K562 (cell line): ENCODE measurements around the gene LGALS3BP. TPM values are rescaled to one million over a fixed set of nuclear protein-coding genes. Genes with fewer than 3 reads are reported as not detected.
A peak's percentile ranks its signal among the peaks of the same experiment; 100 is the strongest.

Experiments used
- MAFK ChIP-seq: IDR thresholded peaks from 2 replicates; pipeline ENCODE4 v1.6.1; 2011; ENCODE audit warnings: low read length, improper control_type of control experiment
- RBM39 ChIP-seq: fragments of 200-400 bp; formaldehyde crosslinking; optimal IDR thresholded peaks from 2 replicates; pipeline ENCODE3; 2018; ENCODE audit warnings: low read depth, low read length
- RNF2 ChIP-seq: sonication (generic); IDR thresholded peaks from 2 replicates; pipeline ENCODE4 v1.6.1; 2016
- SP1 ChIP-seq: sonication (generic); formaldehyde crosslinking; IDR thresholded peaks from 2 replicates; pipeline ENCODE4 v1.8.1; 2022; ENCODE audit warnings: mild to moderate bottlenecking, missing genetic modification reagents
- ZMIZ1 ChIP-seq, 2 experiments: fragments of 150-350 bp in 1 of 2; IDR thresholded peaks; 2 replicates each; pipeline ENCODE4 v1.6.1; 2012 to 2016; ENCODE audit warnings: low read depth in 2 of 2, low read length in 2 of 2, mild to moderate bottlenecking in 1 of 2, moderate library complexity in 1 of 2
- polyA plus RNA-seq, 8 experiments: library from polyadenylated mRNA; depleted of rRNA in 4 of 8; stranded (reverse) in 5 of 8; unstranded in 3 of 8; fragments of >200 nt; fragmentation: Nextera tagmentation in 2 of 8; fragmentation: Illumina TruSeq in 1 of 8; extraction: Ambion mirVana in 2 of 8; extraction: Trizol in 1 of 8; gene quantifications; 2 replicates each; pipeline versions ENCODE4 v1.2.1 to v1.2.3, GENCODE V29; 2011 to 2014; ENCODE audit warnings: inconsistent platforms in 1 of 8, missing spikeins in 1 of 8
- total RNA-seq, 7 experiments: library from RNA; depleted of rRNA in 6 of 7; stranded (reverse); fragments of >200 nt in 6 of 7; fragmentation: Illumina TruSeq in 2 of 7; extraction: Trizol in 2 of 7; gene quantifications; 2 replicates each; pipeline versions ENCODE4 v1.2.1 to v1.2.3, GENCODE V29; 2011 to 2021; ENCODE audit warnings: low replicate concordance in 1 of 7
- TF ChIP-seq, protein P1 (sequence below): fragments of 200-800 bp; sonication (Bioruptor generic); IDR thresholded peaks from 2 replicates; pipeline ENCODE4 v1.6.1; 2016; ENCODE audit warnings: missing genetic modification characterization, missing compliant biosample characterization

LGALS3BP gene
- total and polyA plus RNA-seq, 9 of the 15 experiments (the other 6 are each of a cell fraction or from before 2014, with no cell fraction given) = 0.39 to 5.3 (median 3.2) TPM

DNA sequence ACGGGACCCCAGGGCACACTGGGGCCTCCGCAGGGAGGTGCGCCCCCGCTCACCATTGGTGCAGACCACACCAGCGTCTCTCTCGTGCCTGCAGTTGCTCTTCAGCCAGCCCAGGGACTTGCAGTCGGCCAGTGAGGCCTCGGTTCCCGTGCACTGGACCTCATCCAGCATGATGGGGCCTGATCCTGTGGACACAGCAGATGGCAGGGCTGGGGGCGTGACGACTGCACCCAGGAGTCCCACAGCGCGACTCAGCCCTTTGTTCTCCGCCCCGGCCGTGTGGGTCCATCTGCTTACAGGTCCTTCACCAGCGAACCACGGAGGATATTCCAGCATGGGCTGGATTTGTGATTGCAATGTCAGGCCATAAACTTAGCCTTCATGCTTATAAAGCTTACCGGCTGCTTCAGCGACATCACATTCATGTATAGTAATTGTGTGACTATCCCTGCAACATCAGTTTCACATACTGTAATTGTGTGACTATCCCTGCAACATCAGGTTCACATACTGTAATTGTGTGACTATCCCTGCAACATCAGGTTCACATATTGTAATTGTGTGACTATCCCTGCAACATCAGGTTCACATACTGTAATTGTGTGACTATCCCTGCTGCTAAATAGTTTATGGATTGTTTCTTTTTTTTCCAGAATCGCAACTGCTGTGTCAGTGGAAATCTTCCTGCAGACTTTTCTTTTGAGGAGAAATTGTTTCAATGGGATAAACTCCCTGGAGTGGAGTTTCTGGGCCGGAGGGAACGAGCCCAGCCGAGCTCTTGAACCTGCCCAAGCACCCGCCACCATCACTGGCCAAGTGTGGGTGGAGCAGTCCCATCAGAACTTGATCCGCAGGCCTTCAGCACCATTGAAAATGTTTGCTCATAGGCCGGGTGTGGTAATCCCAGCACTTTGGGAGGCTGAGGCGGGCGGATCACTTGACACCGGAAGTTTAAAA, 4.8 kb downstream of the LGALS3BP start (continued):
- TF ChIP-seq, protein P1, sequence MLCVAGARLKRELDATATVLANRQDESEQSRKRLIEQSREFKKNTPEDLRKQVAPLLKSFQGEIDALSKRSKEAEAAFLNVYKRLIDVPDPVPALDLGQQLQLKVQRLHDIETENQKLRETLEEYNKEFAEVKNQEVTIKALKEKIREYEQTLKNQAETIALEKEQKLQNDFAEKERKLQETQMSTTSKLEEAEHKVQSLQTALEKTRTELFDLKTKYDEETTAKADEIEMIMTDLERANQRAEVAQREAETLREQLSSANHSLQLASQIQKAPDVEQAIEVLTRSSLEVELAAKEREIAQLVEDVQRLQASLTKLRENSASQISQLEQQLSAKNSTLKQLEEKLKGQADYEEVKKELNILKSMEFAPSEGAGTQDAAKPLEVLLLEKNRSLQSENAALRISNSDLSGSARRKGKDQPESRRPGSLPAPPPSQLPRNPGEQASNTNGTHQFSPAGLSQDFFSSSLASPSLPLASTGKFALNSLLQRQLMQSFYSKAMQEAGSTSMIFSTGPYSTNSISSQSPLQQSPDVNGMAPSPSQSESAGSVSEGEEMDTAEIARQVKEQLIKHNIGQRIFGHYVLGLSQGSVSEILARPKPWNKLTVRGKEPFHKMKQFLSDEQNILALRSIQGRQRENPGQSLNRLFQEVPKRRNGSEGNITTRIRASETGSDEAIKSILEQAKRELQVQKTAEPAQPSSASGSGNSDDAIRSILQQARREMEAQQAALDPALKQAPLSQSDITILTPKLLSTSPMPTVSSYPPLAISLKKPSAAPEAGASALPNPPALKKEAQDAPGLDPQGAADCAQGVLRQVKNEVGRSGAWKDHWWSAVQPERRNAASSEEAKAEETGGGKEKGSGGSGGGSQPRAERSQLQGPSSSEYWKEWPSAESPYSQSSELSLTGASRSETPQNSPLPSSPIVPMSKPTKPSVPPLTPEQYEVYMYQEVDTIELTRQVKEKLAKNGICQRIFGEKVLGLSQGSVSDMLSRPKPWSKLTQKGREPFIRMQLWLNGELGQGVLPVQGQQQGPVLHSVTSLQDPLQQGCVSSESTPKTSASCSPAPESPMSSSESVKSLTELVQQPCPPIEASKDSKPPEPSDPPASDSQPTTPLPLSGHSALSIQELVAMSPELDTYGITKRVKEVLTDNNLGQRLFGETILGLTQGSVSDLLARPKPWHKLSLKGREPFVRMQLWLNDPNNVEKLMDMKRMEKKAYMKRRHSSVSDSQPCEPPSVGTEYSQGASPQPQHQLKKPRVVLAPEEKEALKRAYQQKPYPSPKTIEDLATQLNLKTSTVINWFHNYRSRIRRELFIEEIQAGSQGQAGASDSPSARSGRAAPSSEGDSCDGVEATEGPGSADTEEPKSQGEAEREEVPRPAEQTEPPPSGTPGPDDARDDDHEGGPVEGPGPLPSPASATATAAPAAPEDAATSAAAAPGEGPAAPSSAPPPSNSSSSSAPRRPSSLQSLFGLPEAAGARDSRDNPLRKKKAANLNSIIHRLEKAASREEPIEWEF (CRISPR knock-in tag) = no peak
- 0 out of 4 replicates have a peak, but pooled peaks of 1 of the 2 experiments have one; percentile 18 for TF ChIP-seq ZMIZ1 (IDR thresholded peaks at IDR 0.05; ENCODE audit: low read depth in 2 of 2, low read length in 2 of 2)
- peak; percentile 78 for TF ChIP-seq RNF2
- no peak for TF ChIP-seq RBM39
- TF ChIP-seq SP1 (CRISPR knock-in tag) = peak; percentile 78
- TF ChIP-seq MAFK = no peak
